Measurements from ENCODE around the gene CNTN4. TPM values are rescaled to one million over a fixed set of nuclear protein-coding genes. Genes with fewer than 3 reads are reported as not detected.
"Not testable (repeated sequence)": the region's sequence is repeated elsewhere in the genome, so short reads cannot be mapped to it uniquely, and the experiment has no call there.

The CNTN4 gene
- total RNA-seq, 1 donor from 2014 or later: 40.0 TPM

DNA sequence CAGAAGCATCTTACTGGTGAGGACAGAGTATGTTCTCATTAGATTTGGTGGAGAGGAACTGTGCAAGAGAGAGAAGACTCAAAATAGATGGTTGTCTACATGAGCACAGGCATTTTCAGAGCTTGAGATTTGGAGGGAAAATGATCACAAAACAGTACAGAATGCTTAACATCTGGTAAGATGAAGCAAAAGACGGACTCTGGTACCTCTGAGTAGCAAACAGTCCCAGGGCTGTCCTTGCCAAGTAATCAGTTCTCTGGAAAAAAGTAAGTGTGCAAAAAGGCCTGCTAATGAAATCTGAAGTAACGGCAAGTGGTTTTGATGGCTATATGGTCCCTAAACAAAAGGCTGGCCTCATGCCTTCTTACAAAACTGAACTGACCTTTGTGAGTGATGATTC lies 414.2 kb downstream of the CNTN4 start:
- DNase-seq (ENCODE audit: low spot score): peak; percentile 9

DNA sequence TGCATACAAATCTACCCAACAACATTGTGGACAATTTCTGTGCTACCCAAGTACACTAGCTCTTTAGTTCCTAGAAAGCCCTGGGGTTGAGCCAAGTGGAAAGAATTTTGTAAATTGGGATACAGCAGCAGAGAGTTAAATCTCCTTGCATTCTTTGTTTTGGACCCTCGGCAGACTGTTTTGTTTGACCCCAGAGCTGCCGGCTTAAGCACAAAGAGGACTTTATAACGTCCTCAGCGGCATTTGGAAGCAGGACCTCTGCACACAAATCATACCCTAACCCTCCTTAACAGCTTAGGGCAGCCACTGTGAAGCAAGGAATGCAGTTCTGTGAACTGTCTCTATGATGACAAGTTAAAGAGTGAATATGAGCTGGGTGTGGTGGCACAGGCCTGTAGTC lies 415.3 kb downstream of the CNTN4 start:
- peak; percentile 62 for DNase-seq (ENCODE audit: low spot score)

DNA sequence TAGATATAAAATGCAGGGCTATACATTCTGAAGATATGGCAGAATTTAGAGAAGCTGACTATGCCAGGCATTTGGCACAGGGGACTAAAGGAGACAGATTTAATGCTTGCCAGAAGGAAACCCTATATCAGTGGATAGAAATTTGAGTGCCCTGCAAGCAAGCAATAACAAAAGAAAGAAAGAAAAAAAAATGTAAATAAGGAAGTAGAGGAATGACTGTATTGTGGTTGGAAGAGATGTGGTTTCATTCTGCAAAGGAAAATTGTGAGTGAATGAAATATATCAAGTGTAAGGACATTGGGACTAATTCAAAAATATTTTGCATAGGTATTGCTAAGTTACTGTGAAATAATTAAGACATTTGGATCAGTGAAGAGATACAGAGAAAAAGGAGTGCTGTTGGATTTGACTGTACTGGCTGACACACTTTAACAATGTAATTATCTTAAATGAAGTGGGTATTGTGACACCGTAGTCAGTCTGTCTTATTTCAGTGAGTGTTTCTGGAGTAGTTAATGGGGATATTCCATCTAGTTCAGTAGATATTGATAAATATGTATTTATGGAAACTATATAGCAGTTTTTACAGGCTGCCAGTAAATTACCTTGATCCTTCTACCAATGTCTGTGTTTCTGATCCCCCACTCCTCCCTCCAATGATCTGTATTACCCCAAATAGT lies 418.2 kb downstream of the CNTN4 start:
- DNase-seq (ENCODE audit: low spot score): no peak

DNA sequence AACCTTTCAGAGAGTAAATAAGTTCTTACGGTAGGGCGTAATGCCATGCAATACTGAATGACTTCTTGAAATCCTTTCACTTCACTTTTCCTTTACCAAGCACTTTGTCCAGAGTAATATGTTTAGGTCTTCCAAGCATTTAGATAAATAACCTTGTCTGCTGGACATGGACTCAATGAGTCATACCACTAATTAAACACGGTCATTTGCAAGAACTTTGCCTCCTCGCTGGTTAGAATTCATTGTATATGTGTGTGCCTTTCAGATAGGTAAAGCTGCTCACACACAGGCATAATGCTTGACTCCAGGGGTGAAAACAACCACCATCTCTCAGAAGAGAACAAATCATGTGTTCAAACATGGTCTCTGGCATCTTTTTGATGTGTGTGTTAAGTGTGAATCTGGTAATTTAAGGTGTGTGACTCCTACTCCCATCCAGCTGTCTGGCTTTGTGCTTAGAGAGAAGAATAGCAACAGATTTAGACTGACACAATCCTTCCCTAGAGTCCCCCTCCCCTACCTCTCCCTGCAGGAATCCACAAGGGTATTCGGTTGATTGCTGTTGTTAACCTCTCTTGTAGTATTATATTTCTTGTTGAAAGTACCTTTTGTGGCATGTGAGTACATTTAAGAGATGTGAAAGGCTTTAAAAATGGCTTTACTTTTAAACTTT lies 419.0 kb downstream of the CNTN4 start:
- DNase-seq (ENCODE audit: low spot score): no peak

DNA sequence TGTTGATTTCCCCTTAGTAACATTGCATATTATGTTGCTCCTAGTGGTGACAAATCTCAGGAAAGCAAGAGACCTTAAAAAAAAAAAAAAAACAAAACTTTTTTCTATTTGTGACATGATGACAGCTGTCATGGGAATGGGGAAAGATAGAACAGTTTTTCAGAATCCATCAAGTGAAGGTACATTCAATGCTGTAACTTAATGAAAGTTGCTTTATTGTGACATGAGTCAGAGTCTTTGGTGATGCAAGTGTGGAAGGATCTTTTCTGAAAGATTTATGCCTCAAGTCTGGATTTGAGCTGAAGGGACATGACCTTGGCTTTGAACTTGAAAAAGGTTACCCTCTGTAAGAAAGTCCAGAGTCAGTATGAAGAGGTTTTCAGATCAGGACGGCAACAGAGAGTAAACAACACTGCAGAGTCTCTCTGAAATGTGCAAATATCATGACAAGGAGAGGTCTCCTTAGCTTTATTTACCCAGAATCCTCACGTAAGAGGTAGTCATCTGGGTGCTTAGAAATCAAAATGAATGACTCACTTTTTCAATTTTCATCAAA lies 424.7 kb downstream of the CNTN4 start:
- peak; percentile 9 for DNase-seq (ENCODE audit: low spot score)

DNA sequence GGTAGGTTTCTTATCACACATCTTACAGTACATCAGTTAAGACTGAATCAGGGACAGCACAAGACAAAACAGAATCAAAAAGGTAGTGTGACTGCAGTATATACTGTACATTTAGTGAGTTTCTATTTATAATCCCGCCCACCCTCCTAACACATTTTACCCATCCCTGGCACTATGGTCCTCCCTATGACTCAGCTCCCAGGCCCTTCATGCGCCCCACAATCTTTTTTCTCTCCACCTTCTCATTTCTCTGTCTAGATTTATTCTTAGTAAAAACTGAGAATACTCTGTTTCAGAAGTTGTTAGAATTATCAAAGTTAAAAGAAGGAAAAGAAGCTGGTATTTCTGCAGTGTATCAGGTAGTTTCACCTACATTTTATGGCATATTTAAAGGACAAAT lies 427.3 kb downstream of the CNTN4 start:
- no peak for DNase-seq (ENCODE audit: low spot score)

DNA sequence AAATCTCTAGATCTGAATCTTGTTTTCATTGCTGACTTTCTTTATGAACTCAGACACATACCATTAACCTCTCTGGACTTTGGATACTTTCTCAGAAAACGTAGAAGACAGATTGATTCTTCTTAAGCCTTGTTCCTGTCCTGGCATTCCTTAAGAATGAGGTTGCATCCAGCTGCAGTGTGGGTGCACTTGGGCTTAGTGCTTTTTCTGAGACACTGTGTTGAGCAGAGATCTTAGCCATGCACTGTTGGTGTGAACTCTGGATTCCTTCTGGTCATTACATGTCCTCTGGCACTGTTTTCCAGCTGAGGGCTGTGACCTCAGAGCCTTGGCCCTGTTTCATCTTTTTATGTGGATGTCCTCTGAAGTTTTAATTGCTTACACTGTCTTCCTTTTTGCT lies 428.3 kb downstream of the CNTN4 start:
- DNase-seq (ENCODE audit: low spot score): peak; percentile 76

DNA sequence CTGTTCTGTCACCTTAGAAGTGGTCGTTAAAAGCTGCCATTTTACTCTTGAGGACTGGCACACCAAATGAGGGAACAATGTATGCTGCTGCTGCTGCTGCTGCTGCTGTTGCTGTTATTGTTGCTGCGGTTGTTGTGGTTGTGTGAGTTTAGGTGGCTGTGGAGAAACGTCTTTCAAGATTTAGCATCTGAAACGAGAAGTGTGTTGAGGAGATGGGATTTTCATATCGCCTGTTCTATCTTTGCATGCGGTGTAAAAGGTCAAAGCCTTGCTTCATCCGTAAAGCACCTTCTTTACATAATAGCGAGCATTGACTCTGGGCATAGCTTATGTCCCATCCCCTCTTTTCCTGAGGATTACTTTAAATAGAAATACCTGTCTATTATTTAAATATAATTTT lies 428.7 kb downstream of the CNTN4 start:
- DNase-seq (ENCODE audit: low spot score): not testable (repeated sequence)

DNA sequence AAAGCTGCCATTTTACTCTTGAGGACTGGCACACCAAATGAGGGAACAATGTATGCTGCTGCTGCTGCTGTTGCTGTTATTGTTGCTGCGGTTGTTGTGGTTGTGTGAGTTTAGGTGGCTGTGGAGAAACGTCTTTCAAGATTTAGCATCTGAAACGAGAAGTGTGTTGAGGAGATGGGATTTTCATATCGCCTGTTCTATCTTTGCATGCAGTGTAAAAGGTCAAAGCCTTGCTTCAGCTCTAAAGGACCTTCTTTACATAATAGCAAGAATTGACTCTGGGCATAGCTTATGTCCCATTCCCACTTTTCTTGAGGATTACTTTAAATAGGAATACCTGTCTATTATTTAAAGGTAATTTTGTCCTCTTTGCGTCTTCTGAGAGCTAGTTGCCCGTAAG lies 436.1 kb downstream of the CNTN4 start:
- not testable (repeated sequence) for DNase-seq (ENCODE audit: low spot score)

DNA sequence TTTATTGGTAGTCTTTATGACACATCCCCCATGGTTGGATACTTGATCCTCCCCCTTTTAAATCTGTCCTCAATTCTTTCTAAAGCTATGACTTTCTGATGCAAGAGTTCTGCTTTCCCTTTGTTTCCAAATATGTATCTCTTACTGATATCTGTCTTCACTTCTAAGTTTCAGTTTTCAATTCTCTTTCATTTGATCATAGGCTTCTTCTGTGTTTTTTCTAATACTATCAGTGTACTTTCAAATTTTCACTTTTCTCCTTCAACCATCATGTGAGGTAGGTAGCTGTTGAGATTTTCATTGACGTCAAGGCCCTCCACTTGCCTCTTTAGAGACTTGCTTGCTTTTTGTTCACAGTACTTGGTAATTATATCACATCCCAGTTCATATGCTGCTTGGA lies 436.5 kb downstream of the CNTN4 start:
- no peak for DNase-seq (ENCODE audit: low spot score)

DNA sequence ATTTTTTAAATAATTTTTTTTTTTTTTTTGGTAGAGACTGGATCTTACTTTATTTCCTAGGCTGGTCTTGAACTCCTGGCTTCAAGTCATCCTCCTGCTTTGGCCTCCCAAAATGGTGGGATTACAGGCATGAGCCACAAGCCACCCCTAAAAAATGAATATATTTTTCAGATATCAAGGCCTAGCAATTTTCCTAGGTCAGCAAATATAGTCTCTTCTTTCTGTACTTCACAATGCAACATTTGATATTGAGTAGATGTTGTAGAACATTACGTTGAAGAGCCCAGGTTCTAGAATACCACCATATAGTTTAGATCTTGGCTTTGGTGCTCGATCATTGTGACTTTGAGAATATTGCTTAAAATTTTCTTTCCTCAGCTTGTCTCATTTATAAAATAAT lies 437.9 kb downstream of the CNTN4 start:
- no peak for DNase-seq (ENCODE audit: low spot score)

DNA sequence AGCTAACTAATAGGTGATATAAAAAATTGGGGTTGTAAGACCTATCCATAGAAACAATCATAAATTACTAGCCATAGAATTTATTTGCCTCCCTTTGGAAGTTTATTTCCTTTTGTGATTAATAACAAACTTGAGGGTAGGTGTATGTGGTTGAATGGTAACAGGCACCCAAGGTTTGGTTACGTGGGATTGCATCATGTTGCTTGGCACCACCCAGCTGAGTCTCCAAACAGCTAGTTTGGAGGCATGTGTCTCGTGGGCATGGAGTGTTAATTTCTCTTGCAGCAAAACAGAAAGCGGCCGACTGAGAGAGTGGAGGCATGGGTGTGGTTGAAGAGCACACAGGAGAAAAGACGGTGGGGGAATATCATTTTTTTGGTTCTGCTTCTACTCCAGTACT lies 441.4 kb downstream of the CNTN4 start:
- no peak for DNase-seq (ENCODE audit: low spot score)

DNA sequence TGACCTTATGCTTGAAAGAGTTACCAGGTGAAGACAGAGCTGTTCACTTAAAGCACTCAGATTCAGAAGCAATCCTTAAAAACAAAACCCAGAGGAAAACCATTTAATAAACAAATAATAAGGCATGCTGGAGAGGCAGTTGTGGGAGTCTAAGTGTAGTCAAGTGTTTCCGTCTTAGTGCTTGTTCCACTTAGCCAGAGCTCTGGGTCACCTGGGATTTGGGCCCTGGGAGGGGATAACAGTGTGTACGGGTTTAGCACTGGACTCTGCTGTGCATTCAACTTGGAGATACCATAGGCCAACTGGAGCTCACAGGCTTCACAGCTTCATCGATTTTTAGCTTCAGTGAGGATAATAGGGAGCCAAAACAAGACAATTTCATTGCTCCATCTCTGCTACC lies 444.6 kb downstream of the CNTN4 start:
- no peak for DNase-seq (ENCODE audit: low spot score)

DNA sequence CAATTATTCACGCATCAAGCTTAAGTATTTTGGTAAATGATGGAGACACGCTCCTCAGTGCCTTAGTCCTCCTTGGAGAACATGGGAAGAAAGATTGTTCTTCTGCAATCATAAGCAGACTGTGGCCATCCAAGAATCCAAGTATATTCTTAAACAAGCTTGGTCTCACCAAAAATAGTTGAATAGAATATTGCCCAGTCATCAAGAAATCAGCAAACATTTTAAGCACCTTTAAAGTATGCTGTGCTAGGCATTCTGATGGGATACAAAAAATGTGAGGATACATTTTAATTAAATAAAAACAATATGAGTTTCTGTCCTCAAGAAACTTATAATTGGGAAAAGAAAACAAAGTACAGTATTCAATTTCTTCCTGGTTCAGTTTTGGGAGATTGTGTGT lies 445.5 kb downstream of the CNTN4 start:
- DNase-seq (ENCODE audit: low spot score): no peak

DNA sequence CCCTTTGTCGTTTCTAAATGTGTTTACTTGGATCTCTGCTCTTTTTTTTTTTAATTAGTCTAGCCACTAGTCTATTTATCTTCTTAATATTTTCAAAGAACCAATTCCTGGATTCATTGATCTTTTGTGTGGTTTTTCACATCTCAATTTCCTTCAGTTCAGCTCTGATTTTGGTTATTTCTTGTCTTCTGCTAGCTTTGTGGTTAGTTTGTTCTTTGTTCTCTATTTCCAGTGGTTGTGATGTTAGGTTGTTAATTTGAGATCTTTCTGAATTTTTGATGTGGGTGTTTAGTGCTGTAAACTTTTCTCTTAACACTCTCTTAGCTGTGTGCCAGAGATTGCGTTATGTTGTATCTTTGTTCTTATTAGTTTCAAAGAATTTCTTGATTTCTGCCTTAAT lies 446.1 kb downstream of the CNTN4 start:
- no peak for DNase-seq (ENCODE audit: low spot score)

DNA sequence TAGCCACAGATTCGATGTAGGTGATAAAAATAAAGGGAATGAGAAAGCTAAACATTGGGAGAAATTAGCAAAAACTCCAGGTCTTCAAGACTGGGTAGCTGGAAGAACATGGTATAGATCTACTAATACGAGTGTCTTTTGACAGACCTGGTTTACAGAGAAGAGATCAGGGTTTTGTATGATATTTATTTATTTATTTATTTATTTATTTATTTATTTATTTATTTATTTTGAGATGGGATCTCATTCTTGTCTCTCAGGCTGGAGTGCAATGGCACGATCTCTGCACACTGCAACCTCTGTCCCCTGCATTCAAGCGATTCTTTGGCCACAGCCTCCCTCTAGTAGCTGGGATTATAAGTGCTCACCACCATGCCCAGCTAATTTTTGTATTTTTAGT lies 448.4 kb downstream of the CNTN4 start:
- no peak for DNase-seq (ENCODE audit: low spot score)

DNA sequence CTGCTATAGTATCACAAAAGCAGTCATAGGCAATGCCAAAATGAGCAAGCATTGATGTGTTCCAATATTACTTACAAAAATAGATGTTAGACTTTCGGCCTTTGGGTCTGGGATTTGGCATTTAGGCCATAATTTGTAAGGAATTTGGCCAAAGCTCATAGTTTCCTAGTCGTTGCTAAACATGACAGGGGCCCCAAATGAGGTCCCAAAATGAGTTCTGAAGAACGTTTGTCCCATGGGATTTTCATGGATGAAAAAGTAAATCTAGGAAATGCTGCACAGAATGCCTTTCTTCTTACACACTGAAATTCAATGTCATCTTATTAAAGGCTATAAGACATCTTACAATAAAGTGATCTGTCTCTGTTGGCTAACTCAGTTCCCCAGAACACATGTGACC lies 456.0 kb downstream of the CNTN4 start:
- DNase-seq (ENCODE audit: low spot score): no peak

DNA sequence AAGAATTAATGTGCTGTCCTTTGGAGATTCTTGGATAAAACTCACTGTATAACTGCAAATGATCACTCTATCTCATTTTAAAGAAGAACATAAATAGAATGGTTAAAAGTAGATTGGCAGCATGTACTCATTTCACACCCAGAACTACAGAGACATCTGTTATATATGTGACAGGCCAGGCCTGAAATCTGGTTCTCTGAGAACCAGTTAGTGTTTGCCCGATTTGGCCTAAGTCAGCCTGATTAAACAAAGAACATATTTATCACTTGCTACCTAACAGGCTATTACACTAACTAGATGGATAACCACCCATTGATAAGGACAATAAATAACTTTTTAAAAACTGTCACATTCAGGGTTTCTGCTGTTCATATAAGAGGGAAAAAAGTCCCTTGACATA lies 460.1 kb downstream of the CNTN4 start:
- no peak for DNase-seq (ENCODE audit: low spot score)

DNA sequence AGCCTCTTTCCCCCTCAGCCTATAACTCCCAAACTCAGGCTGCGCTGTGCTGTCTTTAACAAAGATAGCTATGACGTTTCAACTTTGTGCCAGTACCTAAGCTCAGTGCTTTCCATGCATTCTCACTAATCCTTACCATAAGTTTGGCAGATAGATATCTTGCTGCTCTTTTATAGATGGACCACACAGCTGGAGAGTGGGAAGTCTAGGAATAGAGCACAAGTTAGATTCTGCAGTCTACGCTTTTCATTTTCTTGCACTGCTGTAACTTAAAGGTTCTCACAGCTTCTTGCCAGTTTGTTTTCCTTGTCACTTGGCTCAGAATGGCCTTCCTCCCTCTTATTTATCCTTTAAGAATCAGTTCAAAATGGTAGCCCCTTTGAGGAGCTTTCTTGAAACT lies 468.8 kb downstream of the CNTN4 start:
- DNase-seq (ENCODE audit: low spot score): peak; percentile 39

DNA sequence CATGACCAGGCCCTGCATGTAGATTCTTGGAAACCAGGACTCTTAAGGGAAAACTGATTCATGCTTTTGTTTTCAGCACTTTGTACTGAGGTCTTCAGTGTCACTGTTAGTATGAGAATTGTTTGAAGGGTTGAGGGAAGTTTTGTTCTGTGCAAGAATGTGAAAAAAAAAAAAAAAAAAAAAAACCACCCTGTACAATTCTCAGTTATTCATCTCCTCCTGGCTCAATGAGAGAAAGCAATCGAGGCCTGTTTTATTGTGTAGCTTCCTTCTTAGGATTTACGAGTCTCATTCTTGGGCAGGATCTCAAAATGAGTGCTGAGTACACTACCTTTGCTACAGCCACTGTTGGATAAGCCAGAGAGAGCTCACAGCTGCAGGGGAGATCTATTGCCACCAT lies 469.5 kb downstream of the CNTN4 start:
- DNase-seq (ENCODE audit: low spot score): peak; percentile 19

DNA sequence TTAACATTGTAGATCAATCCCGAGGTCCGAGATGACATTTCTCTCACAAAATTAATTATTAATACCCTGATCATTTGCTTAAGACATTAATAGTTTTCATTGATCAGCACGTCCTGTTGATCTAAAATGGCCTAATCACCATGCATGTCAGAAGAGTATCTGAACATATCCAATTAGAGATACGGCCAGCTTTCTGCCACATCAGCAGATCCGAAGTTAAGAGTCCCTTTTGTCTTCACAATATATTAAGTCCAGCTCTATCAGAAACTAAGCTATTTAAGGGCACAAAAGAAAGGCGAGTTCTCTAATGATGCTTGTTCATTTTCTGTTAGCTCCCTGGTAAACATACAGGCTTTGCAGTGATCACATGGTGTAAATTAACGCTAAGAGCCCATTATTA lies 470.3 kb downstream of the CNTN4 start:
- DNase-seq (ENCODE audit: low spot score): no peak

DNA sequence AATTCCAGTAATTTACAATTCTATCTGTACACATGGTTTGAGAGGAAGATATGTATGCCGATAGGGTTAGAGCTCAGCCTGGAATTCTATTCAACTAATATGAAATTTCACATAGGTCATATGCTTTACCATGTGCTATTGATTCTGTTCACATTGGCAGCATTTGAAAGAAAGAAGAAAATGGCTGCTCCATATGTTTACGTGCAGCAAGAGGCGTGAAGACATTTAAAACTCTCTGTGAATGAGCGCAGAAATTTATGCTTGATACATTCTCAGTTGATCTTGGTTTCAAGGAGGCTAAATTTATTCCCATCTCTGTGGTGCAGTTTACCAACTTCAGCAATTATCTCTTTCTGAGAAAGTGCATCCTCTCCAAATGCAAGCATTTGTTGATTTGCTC lies 478.9 kb downstream of the CNTN4 start:
- DNase-seq (ENCODE audit: low spot score): no peak

DNA sequence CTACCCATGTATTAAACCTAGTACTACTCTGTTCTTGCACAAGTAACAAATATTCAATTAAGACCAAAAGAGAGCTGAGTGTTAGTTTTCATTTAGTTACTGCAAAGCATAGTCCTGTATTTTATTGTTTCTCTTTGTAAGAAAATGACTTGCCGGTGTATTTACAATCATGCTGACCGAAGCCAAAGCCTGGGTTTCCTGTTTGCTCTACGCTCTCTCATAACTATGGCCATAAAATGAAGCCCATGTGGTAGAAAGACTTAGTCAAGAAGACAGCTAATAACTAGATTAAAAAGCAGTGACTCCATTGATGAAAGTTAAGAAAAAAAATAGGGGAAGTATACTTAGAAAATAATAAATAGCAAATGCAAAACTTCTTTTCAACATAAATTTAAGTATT lies 479.9 kb downstream of the CNTN4 start:
- DNase-seq (ENCODE audit: low spot score): no peak

Data from umbilical cord (tissue), 2 donors.